Stimulated activated naive CD8-positive, alpha-beta T cell treated with anti-CD3 and anti-CD28 coated beads, Interleukin-15, amount 100 ng/mL, for 72 hours (primary cell): ENCODE measurements around the gene MYO5B.

Source experiments
- ATAC-seq: fragments of 150-1000 bp; cut with Tn5 transposase; 2 replicates; pipeline ENCODE4 v1.10.0; 2021; ENCODE audit warnings: mild to moderate bottlenecking, moderate library complexity
- DNase-seq, 2 donors: peaks; one replicate each; pipeline ENCODE4 v3.0.0; 2021 to 2022
- H3K27ac Mint-ChIP-seq, 2 donors: one replicate each; pipeline ENCODE4 v1.8.0; 2022; ENCODE audit warnings: mild to moderate bottlenecking in 2 of 2, mixed read lengths in 2 of 2, moderate library complexity in 2 of 2
- H3K27me3 Mint-ChIP-seq: one replicate; pipeline ENCODE4 v1.8.0; 2022; ENCODE audit warnings: mixed read lengths
- H3K4me1 Mint-ChIP-seq: one replicate; pipeline ENCODE4 v1.8.0; 2022; ENCODE audit warnings: mild to moderate bottlenecking, mixed read lengths
- H3K4me3 Mint-ChIP-seq, 2 donors: one replicate each; pipeline ENCODE4 v1.8.0; 2022; ENCODE audit warnings: mild to moderate bottlenecking in 2 of 2, mixed read lengths in 2 of 2, moderate library complexity in 1 of 2
- H3K9me3 Mint-ChIP-seq, 2 donors: one replicate each; pipeline ENCODE4 v1.8.0; 2022; ENCODE audit warnings: mixed read lengths in 2 of 2

MYO5B gene

DNA sequence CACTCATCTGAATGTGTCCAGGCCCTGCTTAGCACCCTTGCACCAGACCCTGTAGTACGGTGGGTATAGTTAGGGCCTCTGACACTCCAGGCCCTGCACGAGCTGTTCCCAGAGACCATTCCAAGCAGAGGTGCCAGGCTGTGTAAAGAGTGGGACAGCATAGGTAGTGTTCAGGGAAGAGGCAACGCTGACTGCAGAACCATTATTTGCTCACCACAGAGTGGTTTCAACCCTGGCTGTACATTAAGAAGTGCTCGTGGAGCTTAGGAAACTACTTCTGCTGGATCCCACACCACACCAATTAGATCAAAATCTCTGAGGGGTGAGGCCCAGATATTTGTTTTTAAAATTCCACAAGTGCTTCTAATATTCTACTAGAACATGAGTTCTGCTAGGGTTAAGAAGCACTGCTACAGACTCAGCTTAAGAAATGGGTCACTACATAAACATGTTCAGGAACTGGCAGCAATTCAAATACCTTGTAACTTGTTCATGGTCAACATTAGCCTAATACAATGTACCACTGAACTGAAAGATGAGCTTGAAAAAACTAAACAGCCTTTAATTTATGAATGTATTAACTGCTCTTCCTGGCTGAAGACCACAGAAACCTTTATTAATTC is 183.0 kb downstream of the MYO5B start:
- H3K27me3 Mint-ChIP-seq: peaks cover 17% of the 10 kb centered on the region
- H3K4me3 Mint-ChIP-seq: no peak overlapping the region
- ATAC-seq (no peak), DNase-seq (no peak)
- no peaks in the 10 kb centered on the region for H3K9me3 Mint-ChIP-seq
- H3K27ac Mint-ChIP-seq: peak overlapping the region in 1 of 2 donors; percentile 13
- H3K4me1 Mint-ChIP-seq: no peaks in the 10 kb centered on the region

GRCh38 chr18:50009773-50010335 is 185.1 kb downstream of the MYO5B start:
- Mint-ChIP-seq H3K27ac (no peak overlapping the region), H3K4me3 (no peak overlapping the region), H3K4me1 (peaks cover 7% of the 10 kb centered on the region), H3K27me3 (peaks cover 16% of the 10 kb centered on the region), H3K9me3 (no peaks in the 10 kb centered on the region)
- ATAC-seq (peak; percentile 95), DNase-seq (peak; percentile 43 to 45)

DNA sequence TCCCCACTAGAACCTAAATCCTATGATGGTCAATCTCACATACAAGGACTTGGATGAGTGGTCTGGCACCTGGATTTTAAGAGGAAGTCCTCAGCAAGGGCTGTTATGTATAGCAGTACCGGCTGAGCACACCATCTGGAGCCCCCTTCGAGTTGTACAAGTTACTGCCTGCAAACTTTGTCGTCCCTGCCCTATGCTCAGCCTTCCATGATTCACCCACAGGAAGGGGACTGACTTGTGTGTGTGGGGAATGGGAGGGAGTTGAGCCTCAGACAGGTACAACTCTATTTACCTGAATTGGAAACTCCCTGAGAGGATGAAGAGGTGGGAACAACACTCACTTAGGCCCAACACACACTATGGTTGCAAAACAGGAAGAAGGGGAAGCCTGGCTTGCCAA is 186.6 kb downstream of the MYO5B start:
- no peaks in the 10 kb centered on the region for H3K9me3 Mint-ChIP-seq
- H3K27ac Mint-ChIP-seq: no peak overlapping the region
- H3K4me1 Mint-ChIP-seq: peaks cover 7% of the 10 kb centered on the region
- no peak overlapping the region for H3K4me3 Mint-ChIP-seq
- peaks cover 21% of the 10 kb centered on the region for H3K27me3 Mint-ChIP-seq
- no peak for ATAC-seq
- no peak for DNase-seq

GRCh38 chr18:50006470-50007046 is 188.4 kb downstream of the MYO5B start:
- peaks cover 19% of the 10 kb centered on the region for H3K27me3 Mint-ChIP-seq
- no peak for ATAC-seq
- no peak overlapping the region for H3K4me3 Mint-ChIP-seq
- H3K9me3 Mint-ChIP-seq: no peaks in the 10 kb centered on the region
- H3K27ac Mint-ChIP-seq: peak overlapping the region in 1 of 2 donors; percentile 41
- H3K4me1 Mint-ChIP-seq: peaks cover 7% of the 10 kb centered on the region
- no peak for DNase-seq

DNA sequence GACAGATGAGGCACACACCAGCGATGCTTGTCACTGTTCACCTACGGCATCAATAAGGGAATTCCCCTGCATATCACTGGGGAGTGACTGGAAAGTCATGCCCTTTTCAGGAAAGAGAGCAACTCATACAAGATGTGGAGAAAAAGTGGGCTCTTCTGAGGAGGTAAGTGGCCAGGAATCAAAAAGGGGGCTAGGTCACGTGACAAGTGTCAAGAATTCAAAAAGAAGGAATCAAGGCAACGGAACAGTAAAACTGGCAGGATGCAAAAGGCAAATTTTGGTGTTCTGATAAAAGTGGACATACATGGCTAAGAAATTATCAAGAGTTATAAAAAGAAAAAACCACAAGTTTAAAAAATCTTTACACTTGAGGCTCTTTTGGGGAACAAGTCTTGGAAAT is 190.9 kb downstream of the MYO5B start:
- H3K9me3 Mint-ChIP-seq: no peaks in the 10 kb centered on the region
- no peak overlapping the region for H3K27ac Mint-ChIP-seq
- H3K27me3 Mint-ChIP-seq: peaks cover 19% of the 10 kb centered on the region
- H3K4me1 Mint-ChIP-seq: peaks cover 7% of the 10 kb centered on the region
- no peak overlapping the region for H3K4me3 Mint-ChIP-seq
- no peak for DNase-seq
- ATAC-seq: no peak

DNA sequence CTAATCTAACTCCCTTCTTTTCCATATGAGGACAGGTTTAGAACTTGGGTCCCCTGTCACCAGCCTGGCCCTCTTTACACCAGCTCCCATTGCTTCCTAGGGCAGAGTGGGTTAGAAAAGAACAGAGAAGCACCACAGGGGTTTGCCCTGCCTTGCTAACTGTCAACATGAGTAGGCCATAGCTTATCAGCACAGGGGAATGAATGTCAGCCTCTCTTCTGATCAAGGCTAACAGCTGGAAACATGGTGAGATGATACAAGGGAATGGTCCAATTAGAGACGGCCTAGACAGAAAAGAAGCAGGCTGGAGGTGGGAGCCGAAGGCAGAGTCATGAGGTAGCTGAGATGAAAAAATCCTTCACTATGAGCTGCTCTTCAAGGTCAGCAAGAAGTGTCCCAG is 192.2 kb downstream of the MYO5B start:
- Mint-ChIP-seq H3K4me3 (no peak overlapping the region), H3K4me1 (peaks cover 7% of the 10 kb centered on the region), H3K27ac (no peak overlapping the region), H3K9me3 (no peaks in the 10 kb centered on the region), H3K27me3 (peaks cover 19% of the 10 kb centered on the region)
- DNase-seq: no peak
- ATAC-seq: no peak

DNA sequence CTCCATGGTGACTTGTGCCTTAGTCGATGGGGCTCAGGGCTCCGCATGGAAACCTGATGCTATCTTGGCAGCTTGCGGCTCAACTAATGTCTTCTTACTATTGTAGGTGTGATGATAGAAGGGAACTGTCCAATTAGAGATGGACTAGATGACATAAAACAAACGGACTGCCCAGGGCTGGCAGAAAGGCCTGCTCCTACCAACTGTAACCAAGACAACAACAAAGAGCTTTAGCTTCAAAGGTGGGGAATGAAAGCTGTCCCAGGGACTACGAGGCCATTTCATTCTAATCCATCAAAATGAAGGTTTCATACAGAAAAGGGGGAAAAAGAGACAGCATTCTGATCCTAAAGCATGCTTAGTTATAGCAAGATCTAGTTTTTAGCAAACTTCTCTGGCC is 194.7 kb downstream of the MYO5B start:
- no peak overlapping the region for H3K4me3 Mint-ChIP-seq
- DNase-seq (no peak), ATAC-seq (no peak)
- no peak overlapping the region for H3K27ac Mint-ChIP-seq
- peaks cover 12% of the 10 kb centered on the region for H3K27me3 Mint-ChIP-seq
- no peaks in the 10 kb centered on the region for H3K4me1 Mint-ChIP-seq
- no peaks in the 10 kb centered on the region for H3K9me3 Mint-ChIP-seq

GRCh38 chr18:49999128-49999527 is 195.8 kb downstream of the MYO5B start:
- ATAC-seq (no peak), DNase-seq (no peak)
- H3K27ac Mint-ChIP-seq: no peak overlapping the region
- H3K9me3 Mint-ChIP-seq: no peaks in the 10 kb centered on the region
- no peak overlapping the region for H3K4me3 Mint-ChIP-seq
- H3K4me1 Mint-ChIP-seq: no peaks in the 10 kb centered on the region
- H3K27me3 Mint-ChIP-seq: peaks cover 9% of the 10 kb centered on the region

- H3K27ac Mint-ChIP-seq: no peak overlapping the region
- H3K4me3 Mint-ChIP-seq: no peak overlapping the region
- H3K4me1 Mint-ChIP-seq: no peaks in the 10 kb centered on the region
- no peaks in the 10 kb centered on the region for H3K27me3 Mint-ChIP-seq
- no peaks in the 10 kb centered on the region for H3K9me3 Mint-ChIP-seq
- ATAC-seq (no peak), DNase-seq (no peak)
These were observed 197.4 kb downstream of the MYO5B start for GRCh38 chr18:49997558-49997957.

- Mint-ChIP-seq H3K9me3 (no peaks in the 10 kb centered on the region), H3K4me3 (no peak overlapping the region), H3K27me3 (no peaks in the 10 kb centered on the region), H3K4me1 (peaks cover 8% of the 10 kb centered on the region), H3K27ac (no peak overlapping the region)
- no peak for ATAC-seq
- no peak for DNase-seq
These were observed 200.5 kb downstream of the MYO5B start for GRCh38 chr18:49994410-49994809.

DNA sequence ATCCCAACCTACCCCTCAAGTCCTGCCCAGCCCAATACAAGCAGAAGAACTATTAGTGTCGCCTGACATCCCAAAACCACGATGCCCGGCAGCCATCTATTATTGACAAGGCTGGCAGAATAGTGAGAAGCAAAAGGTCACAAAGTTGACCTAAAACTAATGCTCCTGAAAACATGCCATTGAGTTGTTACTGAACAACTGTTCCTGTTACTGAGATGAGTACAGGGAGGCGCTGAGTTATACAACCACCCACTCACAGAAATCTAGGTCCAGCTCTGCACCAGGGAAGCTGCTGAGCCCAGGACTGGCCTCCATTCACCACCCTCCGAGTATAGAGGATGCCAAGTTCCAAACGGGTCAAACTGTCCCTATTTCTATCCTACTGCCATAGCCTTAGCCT is 201.6 kb downstream of the MYO5B start:
- no peak overlapping the region for H3K27ac Mint-ChIP-seq
- H3K27me3 Mint-ChIP-seq: no peaks in the 10 kb centered on the region
- DNase-seq: no peak

GRCh38 chr18:49988733-49989132 is 206.2 kb downstream of the MYO5B start:
- ATAC-seq (no peak), DNase-seq (no peak)
- no peak overlapping the region for H3K27ac Mint-ChIP-seq
- H3K4me3 Mint-ChIP-seq: no peak overlapping the region
- peaks cover 6% of the 10 kb centered on the region for H3K27me3 Mint-ChIP-seq
- no peaks in the 10 kb centered on the region for H3K9me3 Mint-ChIP-seq
- H3K4me1 Mint-ChIP-seq: peaks cover 10% of the 10 kb centered on the region

More for the DNA sequence above, 201.6 kb downstream of the MYO5B start:
- H3K4me1 Mint-ChIP-seq: peaks cover 10% of the 10 kb centered on the region
- H3K9me3 Mint-ChIP-seq: no peaks in the 10 kb centered on the region
- H3K4me3 Mint-ChIP-seq: no peak overlapping the region
- no peak for ATAC-seq

GRCh38 chr18:49988101-49988500 is 206.8 kb downstream of the MYO5B start:
- Mint-ChIP-seq H3K4me1 (peaks cover 10% of the 10 kb centered on the region), H3K4me3 (no peak overlapping the region), H3K9me3 (no peaks in the 10 kb centered on the region), H3K27me3 (peaks cover 6% of the 10 kb centered on the region), H3K27ac (no peak overlapping the region)
- DNase-seq (no peak), ATAC-seq (no peak)

DNA sequence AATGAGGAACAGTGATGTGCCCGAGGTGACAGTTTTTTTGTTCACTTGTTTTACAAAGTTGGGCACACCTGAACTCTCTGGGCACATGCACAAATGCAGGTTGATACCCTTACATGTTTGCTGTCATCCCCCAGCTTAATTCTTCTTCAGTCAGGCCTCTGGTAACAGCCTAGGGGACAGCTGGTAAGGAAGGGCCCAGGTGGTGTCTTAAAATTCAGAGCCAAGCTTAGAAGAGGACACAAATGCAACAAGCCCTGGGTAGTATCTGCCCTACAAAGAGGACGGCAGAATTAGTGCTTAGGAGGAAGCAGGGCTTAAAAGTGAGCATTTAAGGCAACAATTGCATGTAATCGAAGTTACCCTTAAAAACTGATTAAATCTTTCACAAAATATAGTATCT is 209.7 kb downstream of the MYO5B start:
- Mint-ChIP-seq H3K9me3 (no peaks in the 10 kb centered on the region), H3K27ac (peak overlapping the region in 1 of 2 donors; percentile 14), H3K27me3 (peaks cover 6% of the 10 kb centered on the region), H3K4me3 (no peak overlapping the region), H3K4me1 (peaks cover 10% of the 10 kb centered on the region)
- DNase-seq: no peak
- no peak for ATAC-seq

GRCh38 chr18:49980896-49981295 is 214.1 kb downstream of the MYO5B start:
- no peak overlapping the region for H3K27ac Mint-ChIP-seq
- no peaks in the 10 kb centered on the region for H3K27me3 Mint-ChIP-seq
- H3K4me1 Mint-ChIP-seq: no peaks in the 10 kb centered on the region
- ATAC-seq (no peak), DNase-seq (no peak)
- H3K9me3 Mint-ChIP-seq: no peaks in the 10 kb centered on the region
- no peak overlapping the region for H3K4me3 Mint-ChIP-seq

DNA sequence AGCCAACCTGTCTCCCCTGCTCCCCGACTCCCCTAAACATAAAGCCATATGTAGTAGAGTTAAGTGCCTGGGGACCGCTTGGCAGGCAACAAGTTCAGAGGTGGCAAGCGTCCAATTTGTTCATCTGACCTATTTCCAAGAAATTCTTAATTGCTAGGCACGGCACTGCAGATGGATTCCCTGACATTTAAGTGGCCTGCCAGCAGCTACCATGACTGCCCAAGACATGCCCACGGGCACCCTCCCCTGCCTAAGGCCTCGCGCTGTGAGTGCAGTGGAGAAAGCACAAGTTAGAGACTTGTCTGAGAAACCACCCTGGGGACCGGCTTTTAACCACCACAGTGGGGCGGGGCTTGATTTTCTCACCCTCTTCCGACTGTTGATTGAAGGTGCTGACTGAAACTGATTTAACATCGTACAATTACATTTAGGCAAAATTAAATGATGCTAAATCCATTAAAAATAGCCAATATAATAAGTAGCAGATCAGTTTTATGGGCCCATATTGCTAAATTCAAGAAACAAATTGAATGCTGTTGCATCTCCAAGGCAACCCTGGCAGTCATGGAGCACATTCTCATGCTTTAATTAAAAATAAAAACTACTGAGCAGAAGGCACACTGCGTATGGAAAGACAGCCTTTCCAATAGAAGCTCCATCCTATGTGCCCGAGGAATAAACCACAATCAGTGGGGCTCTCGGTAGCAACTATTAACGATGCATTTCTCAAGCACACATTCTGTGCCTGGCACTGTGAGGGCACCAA is 218.0 kb downstream of the MYO5B start:
- peaks cover 3% of the 10 kb centered on the region for H3K27me3 Mint-ChIP-seq
- ATAC-seq: no peak

More for the DNA sequence above, 218.0 kb downstream of the MYO5B start:
- DNase-seq: no peak
- no peak overlapping the region for H3K4me3 Mint-ChIP-seq
- H3K4me1 Mint-ChIP-seq: no peaks in the 10 kb centered on the region
- no peaks in the 10 kb centered on the region for H3K9me3 Mint-ChIP-seq
- H3K27ac Mint-ChIP-seq: no peak overlapping the region
